Neural cell (in vitro differentiated cells): ENCODE data around the gene HSF5. TPM values are rescaled to one million over a fixed set of nuclear protein-coding genes. Genes with fewer than 3 reads are reported as not detected.

ENCODE experiments used
- H2AFZ ChIP-seq: fragments of 200-600, 300-800 bp; sonication (generic), shearing (Covaris generic); 2 replicates; pipeline ENCODE4 v1.6.0; 2014; ENCODE audit warnings: low read depth, mild to moderate bottlenecking, antibody characterized with exemption, low read length, moderate library complexity
- H3F3A ChIP-seq: fragments of 200-600 bp; shearing (Covaris generic); 2 replicates; pipeline ENCODE4 v1.6.1; 2016; ENCODE audit warnings: mild to moderate bottlenecking, moderate library complexity, mixed read lengths, antibody characterized with exemption, low read length; ENCODE audit not compliant: insufficient read depth, poor library complexity, severe bottlenecking
- H3K27ac ChIP-seq: fragments of 200-600, 300-800 bp; sonication (generic), shearing (Covaris generic); 2 replicates; pipeline ENCODE4 v1.5.1; 2014; ENCODE audit warnings: mild to moderate bottlenecking, low read length, moderate library complexity
- H3K27me3 ChIP-seq: fragments of 300-800, 200-600 bp; sonication (generic), shearing (Covaris generic); 2 replicates; pipeline ENCODE4 v1.6.0; 2014; ENCODE audit warnings: mild to moderate bottlenecking, low read depth, low read length, moderate library complexity; ENCODE audit not compliant: insufficient read depth
- H3K36me3 ChIP-seq: fragments of 300-800, 200-600 bp; sonication (generic), shearing (Covaris generic); 2 replicates; pipeline ENCODE4 v1.5.1; 2014; ENCODE audit warnings: mild to moderate bottlenecking, antibody characterized with exemption, low read length, moderate library complexity; ENCODE audit not compliant: insufficient read depth
- H3K4me2 ChIP-seq: fragments of 300-800, 200-600 bp; sonication (generic), shearing (Covaris generic); 2 replicates; pipeline ENCODE4 v1.6.0; 2014; ENCODE audit warnings: mild to moderate bottlenecking, low read length
- H3K4me3 ChIP-seq: fragments of 300-800, 200-600 bp; sonication (generic), shearing (Covaris generic); 2 replicates; pipeline ENCODE4 v1.5.1; 2014; ENCODE audit warnings: mild to moderate bottlenecking, low read length, moderate library complexity
- H3K79me2 ChIP-seq: fragments of 200-600 bp; shearing (Covaris generic); replicated peaks from 2 replicates; pipeline ENCODE4 v1.6.0; 2014; ENCODE audit warnings: mild to moderate bottlenecking, low read length, moderate library complexity; ENCODE audit not compliant: insufficient read depth
- H3K9ac ChIP-seq: fragments of 300-800, 200-600 bp; sonication (generic), shearing (Covaris generic); 2 replicates; pipeline ENCODE4 v1.6.1; 2016; ENCODE audit warnings: mild to moderate bottlenecking, low read length, mixed read lengths
- H3K9me2 ChIP-seq: fragments of 200-600 bp; shearing (Covaris generic); 2 replicates; pipeline ENCODE4 v1.6.1; 2016; ENCODE audit warnings: mild to moderate bottlenecking, low read length, mixed read lengths; ENCODE audit not compliant: insufficient read depth
- H3K9me3 ChIP-seq: fragments of 200-600, 300-800 bp; sonication (generic), shearing (Covaris generic); 2 replicates; pipeline ENCODE4 v1.6.1; 2016; ENCODE audit warnings: mild to moderate bottlenecking, mixed run types, low read length, moderate library complexity, mixed read lengths
- H4K20me1 ChIP-seq: fragments of 200-600 bp; shearing (Covaris generic); 2 replicates; pipeline ENCODE4 v1.6.1; 2016; ENCODE audit warnings: mild to moderate bottlenecking, mixed run types; ENCODE audit not compliant: insufficient read depth
- CTCF ChIP-seq: fragments of 450-650 bp; IDR thresholded peaks from 2 replicates; pipeline ENCODE4 v1.5.1; 2014; ENCODE audit warnings: antibody characterized with exemption, mild to moderate bottlenecking, moderate library complexity; ENCODE audit not compliant: poor library complexity, severe bottlenecking
- EP300 ChIP-seq: fragments of 450-650 bp; conservative IDR thresholded peaks from 2 replicates; pipeline ENCODE4 v1.6.1; 2014; ENCODE audit warnings: antibody characterized with exemption, mild to moderate bottlenecking, moderate library complexity; ENCODE audit not compliant: poor library complexity, severe bottlenecking
- EZH2 ChIP-seq: fragments of 200-600, 300-800 bp; shearing (Covaris generic), sonication (generic); IDR thresholded peaks from 2 replicates; pipeline ENCODE4 v1.6.1; 2014; ENCODE audit warnings: antibody characterized with exemption, low read length, borderline replicate concordance, mild to moderate bottlenecking; ENCODE audit not compliant: insufficient read depth, poor library complexity, severe bottlenecking
- MXI1 ChIP-seq: fragments of 450-650 bp; conservative IDR thresholded peaks from 2 replicates; pipeline ENCODE4 v1.6.1; 2014; ENCODE audit warnings: antibody characterized with exemption, mild to moderate bottlenecking; ENCODE audit not compliant: poor library complexity, severe bottlenecking
- POLR2AphosphoS5 ChIP-seq: IDR thresholded peaks from 2 replicates; pipeline ENCODE4 v1.6.1; 2012
- RAD21 ChIP-seq: fragments of 450-650 bp; conservative IDR thresholded peaks from 2 replicates; pipeline ENCODE4 v1.6.1; 2014; ENCODE audit warnings: antibody characterized with exemption, mild to moderate bottlenecking, moderate library complexity
- REST ChIP-seq: IDR thresholded peaks from 2 replicates; pipeline ENCODE4 v1.6.1; 2012; ENCODE audit warnings: borderline replicate concordance
- SMC3 ChIP-seq: fragments of 450-650 bp; conservative IDR thresholded peaks from 2 replicates; pipeline ENCODE4 v1.6.1; 2014; ENCODE audit warnings: antibody characterized with exemption, mild to moderate bottlenecking, moderate library complexity; ENCODE audit not compliant: poor library complexity
- TAF1 ChIP-seq: IDR thresholded peaks from 2 replicates; pipeline ENCODE4 v1.6.1; 2012; ENCODE audit warnings: low read depth
- polyA plus RNA-seq: library from polyadenylated mRNA; depleted of rRNA; stranded (reverse); fragments of >200 nt; gene quantifications from 2 replicates; pipeline ENCODE4 v1.2.3, GENCODE V29; 2014

Gene HSF5
- polyA plus RNA-seq, 1 donor from 2014 or later = 0.21 TPM

GRCh38 chr17:58402047-58402446, 86.2 kb downstream of the HSF5 start:
- H3K9me2 ChIP-seq = no peaks in the 10 kb centered on the region
- no peaks in the 10 kb centered on the region for H4K20me1 ChIP-seq
- no peaks in the 10 kb centered on the region for H3K79me2 ChIP-seq
- TF ChIP-seq SMC3 (no peak), EZH2 (no peak), CTCF (no peak), RAD21 (no peak), REST (no peak), TAF1 (no peak), POLR2AphosphoS5 (no peak), EP300 (no peak), MXI1 (no peak)
- H3K36me3 ChIP-seq = no peaks in the 10 kb centered on the region
- no peak overlapping the region for H3K4me3 ChIP-seq
- no peaks in the 10 kb centered on the region for H3K27me3 ChIP-seq
- no peaks in the 10 kb centered on the region for H3K9me3 ChIP-seq
- H3K27ac ChIP-seq = no peak overlapping the region
- no peak overlapping the region for H2AFZ ChIP-seq
- H3K9ac ChIP-seq = no peak overlapping the region
- no peaks in the 10 kb centered on the region for H3F3A ChIP-seq
- no peak overlapping the region for H3K4me2 ChIP-seq

GRCh38 chr17:58401287-58401686, 86.9 kb downstream of the HSF5 start:
- no peaks in the 10 kb centered on the region for H3K9me3 ChIP-seq
- no peak overlapping the region for H3K27ac ChIP-seq
- H3K9me2 ChIP-seq = no peaks in the 10 kb centered on the region
- H3K36me3 ChIP-seq = no peaks in the 10 kb centered on the region
- no peak overlapping the region for H3K9ac ChIP-seq
- H4K20me1 ChIP-seq = no peaks in the 10 kb centered on the region
- no peak overlapping the region for H3K4me2 ChIP-seq
- no peak for TF ChIP-seq SMC3
- no peak for TF ChIP-seq EZH2
- TF ChIP-seq TAF1 = no peak
- TF ChIP-seq MXI1 = no peak
- no peak for TF ChIP-seq EP300
- no peak for TF ChIP-seq REST
- TF ChIP-seq RAD21 = no peak
- no peak for TF ChIP-seq CTCF
- TF ChIP-seq POLR2AphosphoS5 = no peak
- no peak overlapping the region for H2AFZ ChIP-seq
- no peaks in the 10 kb centered on the region for H3K79me2 ChIP-seq
- H3F3A ChIP-seq = no peaks in the 10 kb centered on the region
- H3K27me3 ChIP-seq = no peaks in the 10 kb centered on the region
- H3K4me3 ChIP-seq = no peak overlapping the region
